Measurements from ENCODE around the gene OGFR. TPM values are rescaled to one million over a fixed set of nuclear protein-coding genes. Genes with fewer than 3 reads are reported as not detected.

The OGFR gene
- total RNA-seq, 1 donor from 2014 or later: 47.2 TPM

- H3K4me3 Mint-ChIP-seq (ENCODE audit: unreplicated experiment): no peak overlapping the region
- H3K27ac Mint-ChIP-seq (ENCODE audit: unreplicated experiment): no peak overlapping the region
- H3K4me1 Mint-ChIP-seq (ENCODE audit: unreplicated experiment): peaks cover 1% of the 10 kb centered on the region
- no peaks in the 10 kb centered on the region for H3K27me3 Mint-ChIP-seq (ENCODE audit: unreplicated experiment)
- DNase-seq (ENCODE audit: extremely low spot score, unreplicated experiment): no peak
- TF ChIP-seq CTCF (IDR thresholded peaks at IDR 0.05): no peak
- peaks cover 28% of the 10 kb centered on the region for H3K36me3 Mint-ChIP-seq (ENCODE audit: unreplicated experiment)
- H3K9me3 Mint-ChIP-seq (ENCODE audit: unreplicated experiment): no peaks in the 10 kb centered on the region
These were observed 49.5 kb downstream of the OGFR start for GRCh38 chr20:62854121-62854520.

- H3K36me3 Mint-ChIP-seq (ENCODE audit: unreplicated experiment): peaks cover 28% of the 10 kb centered on the region
- no peaks in the 10 kb centered on the region for H3K27me3 Mint-ChIP-seq (ENCODE audit: unreplicated experiment)
- H3K4me1 Mint-ChIP-seq (ENCODE audit: unreplicated experiment): peaks cover 11% of the 10 kb centered on the region
- no peak overlapping the region for H3K27ac Mint-ChIP-seq (ENCODE audit: unreplicated experiment)
- no peak for TF ChIP-seq CTCF (IDR thresholded peaks at IDR 0.05)
- DNase-seq (ENCODE audit: extremely low spot score, unreplicated experiment): no peak
- H3K9me3 Mint-ChIP-seq (ENCODE audit: unreplicated experiment): no peaks in the 10 kb centered on the region
- H3K4me3 Mint-ChIP-seq (ENCODE audit: unreplicated experiment): no peak overlapping the region
These were observed 50.5 kb downstream of the OGFR start for GRCh38 chr20:62855120-62855519.

- H3K27me3 Mint-ChIP-seq (ENCODE audit: unreplicated experiment): no peaks in the 10 kb centered on the region
- no peaks in the 10 kb centered on the region for H3K9me3 Mint-ChIP-seq (ENCODE audit: unreplicated experiment)
These were observed 52.4 kb downstream of the OGFR start for GRCh38 chr20:62856931-62857619.

GRCh38 chr20:62858058-62858830, 53.6 kb downstream of the OGFR start:
- Mint-ChIP-seq H3K27ac (ENCODE audit: unreplicated experiment) (no peak overlapping the region), H3K4me3 (ENCODE audit: unreplicated experiment) (no peak overlapping the region), H3K27me3 (ENCODE audit: unreplicated experiment) (no peaks in the 10 kb centered on the region), H3K36me3 (ENCODE audit: unreplicated experiment) (peaks cover 18% of the 10 kb centered on the region), H3K9me3 (ENCODE audit: unreplicated experiment) (no peaks in the 10 kb centered on the region), H3K4me1 (ENCODE audit: unreplicated experiment) (peaks cover 23% of the 10 kb centered on the region)
- no peak for TF ChIP-seq CTCF (IDR thresholded peaks at IDR 0.05)
- DNase-seq (ENCODE audit: extremely low spot score, unreplicated experiment): no peak

More at GRCh38 chr20:62856931-62857619, 52.4 kb downstream of the OGFR start:
- H3K4me1 Mint-ChIP-seq (ENCODE audit: unreplicated experiment): peaks cover 18% of the 10 kb centered on the region
- peaks cover 24% of the 10 kb centered on the region for H3K36me3 Mint-ChIP-seq (ENCODE audit: unreplicated experiment)
- no peak for TF ChIP-seq CTCF (IDR thresholded peaks at IDR 0.05)
- H3K4me3 Mint-ChIP-seq (ENCODE audit: unreplicated experiment): no peak overlapping the region
- no peak overlapping the region for H3K27ac Mint-ChIP-seq (ENCODE audit: unreplicated experiment)
- no peak for DNase-seq (ENCODE audit: extremely low spot score, unreplicated experiment)

- no peak for DNase-seq (ENCODE audit: extremely low spot score, unreplicated experiment)
- H3K27me3 Mint-ChIP-seq (ENCODE audit: unreplicated experiment): no peaks in the 10 kb centered on the region
- no peaks in the 10 kb centered on the region for H3K9me3 Mint-ChIP-seq (ENCODE audit: unreplicated experiment)
- H3K36me3 Mint-ChIP-seq (ENCODE audit: unreplicated experiment): peaks cover 10% of the 10 kb centered on the region
- H3K27ac Mint-ChIP-seq (ENCODE audit: unreplicated experiment): no peak overlapping the region
- peak overlapping the region; percentile 74 for H3K4me3 Mint-ChIP-seq (ENCODE audit: unreplicated experiment)
- H3K4me1 Mint-ChIP-seq (ENCODE audit: unreplicated experiment): peaks cover 23% of the 10 kb centered on the region
- TF ChIP-seq CTCF (IDR thresholded peaks at IDR 0.05): no peak
These were observed 55.1 kb downstream of the OGFR start for GRCh38 chr20:62859721-62860120.
